Neural crest cell (in vitro differentiated cells): ENCODE measurements around the gene FHOD3. TPM values are rescaled to one million over a fixed set of nuclear protein-coding genes. Genes with fewer than 3 reads are reported as not detected.

Source experiments
- DNase-seq: peaks from one replicate; pipeline ENCODE4 v3.0.0; 2021; ENCODE audit warnings: low read depth, mixed read lengths, low spot score
- H3K27ac Mint-ChIP-seq: one replicate; pipeline ENCODE4 v1.8.0; 2021; ENCODE audit warnings: mild to moderate bottlenecking, mixed read lengths; ENCODE audit not compliant: unreplicated experiment
- H3K27me3 Mint-ChIP-seq: 2 replicates; pipeline ENCODE4 v1.8.0; 2021; ENCODE audit warnings: low read depth, mild to moderate bottlenecking, mixed read lengths
- H3K36me3 Mint-ChIP-seq: 2 replicates; pipeline ENCODE4 v1.8.0; 2021; ENCODE audit warnings: low read depth, mild to moderate bottlenecking, mixed read lengths
- H3K4me1 Mint-ChIP-seq: 2 replicates; pipeline ENCODE4 v1.8.0; 2021; ENCODE audit warnings: mixed read lengths
- H3K4me3 Mint-ChIP-seq: one replicate; pipeline ENCODE4 v1.8.0; 2021; ENCODE audit warnings: mild to moderate bottlenecking, mixed read lengths
- H3K9me3 Mint-ChIP-seq: 2 replicates; pipeline ENCODE4 v1.8.0; 2021; ENCODE audit warnings: mixed read lengths
- CTCF ChIP-seq: fragments of 200-600 bp; sonication (generic); conservative IDR thresholded peaks from 2 replicates; pipeline ENCODE4 v1.5.0; 2021; ENCODE audit warnings: antibody characterized with exemption, mild to moderate bottlenecking
- total RNA-seq: library from RNA; stranded (reverse); gene quantifications from 2 replicates; pipeline ENCODE4 v1.2.1, GENCODE V29; 2021

The FHOD3 gene
- total RNA-seq, 1 donor from 2014 or later, result 28.6 TPM

GRCh38 chr18:36724169-36724568 is 426.7 kb downstream of the FHOD3 start:
- H3K27ac Mint-ChIP-seq, result no peak overlapping the region
- H3K36me3 Mint-ChIP-seq, result peaks cover 4% of the 10 kb centered on the region
- TF ChIP-seq CTCF, result no peak
- DNase-seq, result no peak
- no peaks in the 10 kb centered on the region for H3K4me1 Mint-ChIP-seq
- H3K4me3 Mint-ChIP-seq, result no peak overlapping the region
- no peaks in the 10 kb centered on the region for H3K9me3 Mint-ChIP-seq
- no peaks in the 10 kb centered on the region for H3K27me3 Mint-ChIP-seq

- H3K27me3 Mint-ChIP-seq, result no peaks in the 10 kb centered on the region
- peaks cover 3% of the 10 kb centered on the region for H3K36me3 Mint-ChIP-seq
- TF ChIP-seq CTCF, result no peak
- no peaks in the 10 kb centered on the region for H3K4me1 Mint-ChIP-seq
- H3K4me3 Mint-ChIP-seq, result no peak overlapping the region
- H3K27ac Mint-ChIP-seq, result peak overlapping the region; percentile 31
- no peaks in the 10 kb centered on the region for H3K9me3 Mint-ChIP-seq
- no peak for DNase-seq
Measured at GRCh38 chr18:36724591-36725001, 427.1 kb downstream of the FHOD3 start.

- no peak for TF ChIP-seq CTCF
- DNase-seq, result no peak
- no peaks in the 10 kb centered on the region for H3K27me3 Mint-ChIP-seq
- no peak overlapping the region for H3K4me3 Mint-ChIP-seq
- H3K27ac Mint-ChIP-seq, result no peak overlapping the region
- H3K36me3 Mint-ChIP-seq, result peaks cover 32% of the 10 kb centered on the region
- H3K9me3 Mint-ChIP-seq, result peaks cover 16% of the 10 kb centered on the region
- no peaks in the 10 kb centered on the region for H3K4me1 Mint-ChIP-seq
Measured at GRCh38 chr18:36728345-36728744, 430.8 kb downstream of the FHOD3 start.

- Mint-ChIP-seq H3K9me3 (peaks cover 16% of the 10 kb centered on the region), H3K36me3 (peaks cover 35% of the 10 kb centered on the region), H3K4me3 (no peak overlapping the region), H3K4me1 (no peaks in the 10 kb centered on the region), H3K27me3 (no peaks in the 10 kb centered on the region), H3K27ac (no peak overlapping the region)
- no peak for DNase-seq
- TF ChIP-seq CTCF, result no peak
Measured at GRCh38 chr18:36729197-36729596, 431.7 kb downstream of the FHOD3 start.

- Mint-ChIP-seq H3K4me1 (no peaks in the 10 kb centered on the region), H3K27ac (no peak overlapping the region), H3K36me3 (peaks cover 46% of the 10 kb centered on the region), H3K27me3 (no peaks in the 10 kb centered on the region), H3K4me3 (no peak overlapping the region), H3K9me3 (peaks cover 16% of the 10 kb centered on the region)
- TF ChIP-seq CTCF, result no peak
- no peak for DNase-seq
Measured at GRCh38 chr18:36732264-36732663, 434.8 kb downstream of the FHOD3 start.

GRCh38 chr18:36733150-36733549 is 435.6 kb downstream of the FHOD3 start:
- H3K4me1 Mint-ChIP-seq, result no peaks in the 10 kb centered on the region
- no peaks in the 10 kb centered on the region for H3K27me3 Mint-ChIP-seq
- H3K9me3 Mint-ChIP-seq, result peaks cover 16% of the 10 kb centered on the region
- no peak overlapping the region for H3K27ac Mint-ChIP-seq
- no peak overlapping the region for H3K4me3 Mint-ChIP-seq
- peaks cover 49% of the 10 kb centered on the region for H3K36me3 Mint-ChIP-seq
- DNase-seq, result no peak
- TF ChIP-seq CTCF, result peak; percentile 33
